Body of pancreas (tissue), 4 donors: ENCODE data around the gene PIK3R5.

Experiments
- CTCF ChIP-seq, 7 experiments: fragments of 450-650 bp in 4 of 7; fragments of 200-600 bp in 3 of 7; sonication (generic) in 3 of 7; IDR thresholded peaks; one replicate each; pipeline ENCODE4 v1.5.1; 2016 to 2019; ENCODE audit warnings: antibody characterized with exemption in 7 of 7
- POLR2A ChIP-seq, 3 donors: fragments of 450-650 bp; IDR thresholded peaks; one replicate each; pipeline ENCODE4 v1.6.1; 2016; ENCODE audit warnings: antibody characterized with exemption in 3 of 3, mild to moderate bottlenecking in 2 of 3

GRCh38 chr17:8851600-8851999 lies 113.9 kb downstream of the PIK3R5 start:
- no peak for TF ChIP-seq POLR2A (IDR thresholded peaks at IDR 0.05)
- TF ChIP-seq CTCF (IDR thresholded peaks at IDR 0.05), result no peak
